Endothelial cell of umbilical vein (primary cell): ENCODE data around the gene CDH15. TPM values are rescaled to one million over a fixed set of nuclear protein-coding genes. Genes with fewer than 3 reads are reported as not detected.

ENCODE experiments used
- BruUV-seq: library from RNA; stranded (reverse); fragments of 400-500 nt; replicated peaks from 2 replicates; lab custom pipeline; 2021; lab: Mats Ljungman, UMichigan
- CTCF ChIA-PET: fragments of 300-600, 350-600 bp; sonication (Branson Sonifier 250); formaldehyde crosslinking; loops from one replicate; lab custom pipeline; 2021; ENCODE audit warnings: antibody characterized with exemption, inconsistent platforms; lab: Charles Lee
- POLR2A ChIA-PET: fragments of 300-600, 350-600 bp; sonication (Branson Sonifier 250); formaldehyde crosslinking; loops from one replicate; lab custom pipeline; 2021; ENCODE audit warnings: antibody characterized with exemption, inconsistent platforms; lab: Charles Lee
- DNase-seq: peaks from one replicate; pipeline ENCODE4 v3.0.0-alpha.2; 2011; ENCODE audit warnings: low read depth, low spot score
- FAIRE-seq: peaks from 2 replicates; lab custom pipeline; 2011; peaks lifted over from hg19 to GRCh38; lab: Jason Lieb, UNC
- H2AFZ ChIP-seq: 2 replicates; pipeline ENCODE4 v1.6.0; 2012; ENCODE audit warnings: low read depth, low read length, control low read depth, inconsistent platforms
- H3K27ac ChIP-seq: 2 replicates; pipeline ENCODE4 v1.5.1; 2011; ENCODE audit warnings: low read depth, mild to moderate bottlenecking, control low read depth, low read length, moderate library complexity; ENCODE audit not compliant: insufficient read depth
- H3K27me3 ChIP-seq, 2 experiments: 2 replicates each; pipeline versions ENCODE4 v1.6.0 to v1.6.1; 2011; ENCODE audit warnings: low read length in 2 of 2, mixed read lengths in 1 of 2; ENCODE audit not compliant: control insufficient read depth in 2 of 2, insufficient read depth in 2 of 2
- H3K36me3 ChIP-seq, 2 experiments: 2 replicates in 1 of 2; 3 replicates in 1 of 2; pipeline ENCODE4 v1.5.1; 2011; ENCODE audit warnings: low read length in 2 of 2, mild to moderate bottlenecking in 1 of 2, moderate library complexity in 1 of 2; ENCODE audit not compliant: control insufficient read depth in 2 of 2, insufficient read depth in 2 of 2; ENCODE audit errors: extremely low read depth in 1 of 2
- H3K4me1 ChIP-seq: 3 replicates; pipeline ENCODE4 v1.5.1; 2011; ENCODE audit warnings: mild to moderate bottlenecking, low read length; ENCODE audit not compliant: control insufficient read depth, insufficient read depth; ENCODE audit errors: extremely low read depth
- H3K4me2 ChIP-seq: 2 replicates; pipeline ENCODE4 v1.6.1; 2011; ENCODE audit warnings: low read length, control low read depth, mixed read lengths; ENCODE audit not compliant: insufficient read depth
- H3K4me3 ChIP-seq, 3 experiments: fragments of 200-600 bp in 1 of 3; sonication (generic), shearing (Covaris generic) in 1 of 3; replicated peaks in 1 of 3; 2 replicates each; pipeline ENCODE4 v1.5.1; 2011 to 2016; ENCODE audit warnings: control low read depth in 3 of 3, low read length in 3 of 3, mild to moderate bottlenecking in 2 of 3, inconsistent platforms in 1 of 3, low read depth in 1 of 3, moderate library complexity in 1 of 3; ENCODE audit not compliant: insufficient read depth in 1 of 3
- H3K79me2 ChIP-seq: 2 replicates; pipeline ENCODE4 v1.6.0; 2012; ENCODE audit warnings: low read length, inconsistent platforms; ENCODE audit not compliant: control insufficient read depth, insufficient read depth
- H3K9ac ChIP-seq: replicated peaks from 2 replicates; pipeline ENCODE3; 2011; ENCODE audit warnings: low read length, control low read depth; ENCODE audit not compliant: insufficient read depth; ENCODE audit errors: extremely low read depth
- H3K9me1 ChIP-seq: replicated peaks from 3 replicates; pipeline ENCODE4 v1.6.0; 2011; ENCODE audit warnings: mild to moderate bottlenecking, low read length; ENCODE audit not compliant: control insufficient read depth, insufficient read depth; ENCODE audit errors: extremely low read depth
- H3K9me3 ChIP-seq: replicated peaks from 2 replicates; pipeline ENCODE4 v1.5.1; 2012; ENCODE audit warnings: low read length, inconsistent platforms; ENCODE audit not compliant: control insufficient read depth, insufficient read depth
- H4K20me1 ChIP-seq: replicated peaks from 2 replicates; pipeline ENCODE3; 2011; ENCODE audit warnings: mild to moderate bottlenecking, low read length; ENCODE audit not compliant: control insufficient read depth, insufficient read depth; ENCODE audit errors: extremely low read depth
- EZH2 ChIP-seq: IDR thresholded peaks from 2 replicates; pipeline ENCODE4 v1.6.1; 2012; ENCODE audit warnings: borderline replicate concordance, low read depth, mild to moderate bottlenecking, moderate library complexity, low read length, inconsistent platforms; ENCODE audit not compliant: severe bottlenecking
- FOS ChIP-seq: IDR thresholded peaks from 2 replicates; pipeline ENCODE4 v1.6.1; 2011; ENCODE audit warnings: mild to moderate bottlenecking, low read length, moderate library complexity, borderline replicate concordance; ENCODE audit not compliant: insufficient read depth
- GATA2 ChIP-seq: IDR thresholded peaks from 2 replicates; pipeline ENCODE4 v1.7.0; 2011; ENCODE audit warnings: low read depth, mild to moderate bottlenecking, moderate library complexity, mixed read lengths, low read length; ENCODE audit not compliant: insufficient read length, insufficient read depth
- JUN ChIP-seq: IDR thresholded peaks from 2 replicates; pipeline ENCODE4 v1.6.1; 2011; ENCODE audit warnings: borderline replicate concordance, low read depth; ENCODE audit not compliant: insufficient read length, insufficient read depth
- MAX ChIP-seq: IDR thresholded peaks from 2 replicates; pipeline ENCODE4 v1.6.1; 2011; ENCODE audit not compliant: insufficient read depth, insufficient read length
- MYC ChIP-seq: IDR thresholded peaks from one replicate; pipeline ENCODE4 v1.6.1; 2011; ENCODE audit warnings: mild to moderate bottlenecking, low read depth, low read length
- POLR2A ChIP-seq: IDR thresholded peaks from 2 replicates; pipeline ENCODE4 v1.6.1; 2012; ENCODE audit warnings: low read depth, mild to moderate bottlenecking, control low read depth, low read length
- POLR2AphosphoS5 ChIP-seq: IDR thresholded peaks from 2 replicates; pipeline ENCODE4 v1.6.1; 2012; ENCODE audit warnings: low read depth, mild to moderate bottlenecking, control low read depth, low read length, moderate library complexity; ENCODE audit not compliant: insufficient read depth
- dilution Hi-C: fragments of 300-500 bp; cut with MboI; formaldehyde crosslinking; loops from one replicate; pipeline ENCODE4 v1.15.0; 2019; ENCODE audit warnings: low sequenced_read_pairs; ENCODE audit not compliant: extremely low pct_ligation_motif_present
- intact Hi-C: fragments of 100-400 bp; cut with micrococcal nuclease; formaldehyde crosslinking; loops from one replicate; pipeline ENCODE4 v1.10.0; 2022
- polyA plus RNA-seq, 4 experiments: library from polyadenylated mRNA; depleted of rRNA in 3 of 4; stranded (reverse) in 3 of 4; unstranded in 1 of 4; fragments of >200 nt; gene quantifications; 2 replicates each; pipeline versions ENCODE4 v1.2.1 to v1.2.3, GENCODE V29; 2011 to 2012; ENCODE audit warnings: missing spikeins in 1 of 4
- total RNA-seq: library from RNA; stranded (reverse); gene quantifications from 2 replicates; pipeline ENCODE4 v1.2.3, GENCODE V29; 2021
- TF ChIP-seq, protein P1 (sequence below), 2 donors: IDR thresholded peaks; 1 replicate in 1 of 2; 2 replicates in 1 of 2; pipeline ENCODE4 v1.5.1; 2011; ENCODE audit warnings: low read length in 2 of 2, mild to moderate bottlenecking in 2 of 2, moderate library complexity in 2 of 2, control low read depth in 1 of 2, inconsistent platforms in 1 of 2, low read depth in 1 of 2; ENCODE audit not compliant: insufficient read depth in 1 of 2; ENCODE audit errors: extremely low read depth in 1 of 2

The CDH15 gene
- total and polyA plus RNA-seq, 2 donors (not counting 3 experiments of a cell fraction or from before 2014, with no cell fraction given), result 0.44 TPM; not detected in 1

GRCh38 chr16:89194340-89195311 lies 23.1 kb downstream of the CDH15 start:
- no peaks in the 10 kb centered on the region for H3K79me2 ChIP-seq
- ChIA-PET CTCF (no interaction called here), POLR2A (interaction anchor here (0.6 kb wide), 1 partner anchor 382 kb away, joined by 5 read pairs; no protein-coding TSS in a partner anchor)
- TF ChIP-seq, protein P1, sequence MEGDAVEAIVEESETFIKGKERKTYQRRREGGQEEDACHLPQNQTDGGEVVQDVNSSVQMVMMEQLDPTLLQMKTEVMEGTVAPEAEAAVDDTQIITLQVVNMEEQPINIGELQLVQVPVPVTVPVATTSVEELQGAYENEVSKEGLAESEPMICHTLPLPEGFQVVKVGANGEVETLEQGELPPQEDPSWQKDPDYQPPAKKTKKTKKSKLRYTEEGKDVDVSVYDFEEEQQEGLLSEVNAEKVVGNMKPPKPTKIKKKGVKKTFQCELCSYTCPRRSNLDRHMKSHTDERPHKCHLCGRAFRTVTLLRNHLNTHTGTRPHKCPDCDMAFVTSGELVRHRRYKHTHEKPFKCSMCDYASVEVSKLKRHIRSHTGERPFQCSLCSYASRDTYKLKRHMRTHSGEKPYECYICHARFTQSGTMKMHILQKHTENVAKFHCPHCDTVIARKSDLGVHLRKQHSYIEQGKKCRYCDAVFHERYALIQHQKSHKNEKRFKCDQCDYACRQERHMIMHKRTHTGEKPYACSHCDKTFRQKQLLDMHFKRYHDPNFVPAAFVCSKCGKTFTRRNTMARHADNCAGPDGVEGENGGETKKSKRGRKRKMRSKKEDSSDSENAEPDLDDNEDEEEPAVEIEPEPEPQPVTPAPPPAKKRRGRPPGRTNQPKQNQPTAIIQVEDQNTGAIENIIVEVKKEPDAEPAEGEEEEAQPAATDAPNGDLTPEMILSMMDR (IDR thresholded peaks at IDR 0.05; ENCODE audit: extremely low read depth in 1 of 2, insufficient read depth in 1 of 2, low read depth in 1 of 2, low read length in 2 of 2), result no peak
- TF ChIP-seq MYC, result no peak
- TF ChIP-seq GATA2, result no peak
- TF ChIP-seq JUN, result no peak
- no peak for TF ChIP-seq FOS
- TF ChIP-seq POLR2A, result no peak
- no peak for TF ChIP-seq EZH2
- no peak for TF ChIP-seq MAX
- no peak for TF ChIP-seq POLR2AphosphoS5
- no peaks in the 10 kb centered on the region for H3K4me1 ChIP-seq
- no peaks in the 10 kb centered on the region for H3K9me3 ChIP-seq
- no peak for DNase-seq
- H3K9me1 ChIP-seq, result no peaks in the 10 kb centered on the region
- H3K9ac ChIP-seq, result no peak overlapping the region
- no TSS peak for BruUV-seq
- no peak overlapping the region for H3K4me2 ChIP-seq
- no peaks in the 10 kb centered on the region for H3K36me3 ChIP-seq
- H4K20me1 ChIP-seq, result no peaks in the 10 kb centered on the region
- H3K27me3 ChIP-seq, result peaks cover 1 to 4% of the 10 kb centered on the region in 2 experiments
- dilution Hi-C loops (no loop called here), intact Hi-C loops (no loop called here)
- no peak overlapping the region for H3K4me3 ChIP-seq
- H3K27ac ChIP-seq, result no peak overlapping the region
- FAIRE-seq, result no peak
- H2AFZ ChIP-seq, result no peak overlapping the region
